HCT116 (cell line): ENCODE data around the gene HPS1. TPM values are rescaled to one million over a fixed set of nuclear protein-coding genes. Genes with fewer than 3 reads are reported as not detected.

ENCODE experiments used
- ATAC-seq: fragments of 200-7000 bp; cut with Tn5 transposase; 2 replicates; pipeline ENCODE4 v1.9.1; 2020; ENCODE audit warnings: mild to moderate bottlenecking, moderate library complexity
- BruUV-seq: library from RNA; stranded (reverse); fragments of 400-500 nt; replicated peaks from 2 replicates; lab custom pipeline; 2021; lab: Mats Ljungman, UMichigan
- CTCF ChIA-PET: fragments of 300-600 bp; sonication (Branson Sonifier 250); formaldehyde crosslinking; loops from one replicate; lab custom pipeline; 2021; ENCODE audit warnings: antibody characterized with exemption; lab: Charles Lee
- POLR2A ChIA-PET: fragments of 300-600, 350-600 bp; sonication (Branson Sonifier 250); formaldehyde crosslinking; loops from one replicate; lab custom pipeline; 2021; ENCODE audit warnings: antibody characterized with exemption; lab: Charles Lee
- RAD21 ChIA-PET, 2 experiments: fragments of 300-600 bp; sonication (Branson Sonifier 250); formaldehyde crosslinking; loops; one replicate each; lab custom pipeline; 2023; ENCODE audit warnings: low total read pairs in 2 of 2; ENCODE audit not compliant: uncharacterized antibody in 2 of 2, unreplicated experiment in 2 of 2, low non-redundant PET in 1 of 2; lab: Charles Lee
- DNase-seq: peaks from one replicate; pipeline ENCODE4 v3.0.0-alpha.2; 2010; ENCODE audit warnings: low read depth, low spot score
- H2AFZ ChIP-seq: fragments of 200-600 bp; shearing (Covaris generic), sonication (generic); 2 replicates; pipeline ENCODE4 v1.6.1; 2017; ENCODE audit warnings: low read depth, mixed run types, mixed read lengths, antibody characterized with exemption, low read length; ENCODE audit not compliant: poor library complexity, severe bottlenecking
- H3K27ac ChIP-seq: 2 replicates; pipeline ENCODE4 v1.5.1; 2012; ENCODE audit warnings: low read depth, low read length
- H3K27me3 ChIP-seq: fragments of 200-600 bp; sonication (generic); 2 replicates; pipeline ENCODE4 v1.6.1; 2016; ENCODE audit warnings: mixed run types, low read length, mixed read lengths; ENCODE audit not compliant: insufficient read depth
- H3K36me3 ChIP-seq, 2 experiments: fragments of 200-500 bp in 1 of 2; fragments of 200-600 bp in 1 of 2; sonication (Bioruptor generic) in 1 of 2; sonication (generic) in 1 of 2; 2 replicates each; pipeline versions ENCODE4 v1.5.1 to v1.6.1; 2014 to 2016; ENCODE audit warnings: low read length in 2 of 2, inconsistent platforms in 1 of 2, mixed read lengths in 1 of 2, mixed run types in 1 of 2; ENCODE audit not compliant: insufficient read depth in 2 of 2, control insufficient read depth in 1 of 2
- H3K4me1 ChIP-seq, 2 experiments: fragments of 200-600 bp in 1 of 2; sonication (generic) in 1 of 2; 2 replicates each; pipeline versions ENCODE4 v1.5.1 to v1.6.1; 2012 to 2017; ENCODE audit warnings: low read length in 2 of 2, inconsistent platforms in 1 of 2, mild to moderate bottlenecking in 1 of 2, mixed read lengths in 1 of 2, mixed run types in 1 of 2, moderate library complexity in 1 of 2; ENCODE audit not compliant: insufficient read depth in 2 of 2, control insufficient read depth in 1 of 2
- H3K4me2 ChIP-seq: fragments of 200-600 bp; sonication (generic); 2 replicates; pipeline ENCODE4 v1.6.1; 2017; ENCODE audit warnings: mixed run types, low read length, mixed read lengths
- H3K4me3 ChIP-seq, 2 experiments: fragments of 200-600 bp in 1 of 2; sonication (generic) in 1 of 2; replicated peaks in 1 of 2; 2 replicates each; pipeline ENCODE4 v1.5.1; 2011 to 2016; ENCODE audit warnings: low read length in 2 of 2, control low read depth in 1 of 2, low read depth in 1 of 2, mild to moderate bottlenecking in 1 of 2, mixed read lengths in 1 of 2, mixed run types in 1 of 2
- H3K79me2 ChIP-seq: fragments of 200-600 bp; sonication (generic); 2 replicates; pipeline ENCODE4 v1.6.1; 2017; ENCODE audit warnings: mild to moderate bottlenecking, mixed run types, low read length, moderate library complexity, mixed read lengths; ENCODE audit not compliant: insufficient read depth
- H3K9ac ChIP-seq: fragments of 200-600 bp; sonication (generic); 2 replicates; pipeline ENCODE4 v1.6.1; 2016; ENCODE audit warnings: low read length, mixed read lengths
- H3K9me2 ChIP-seq: fragments of 200-600 bp; sonication (generic), shearing (Covaris generic); 2 replicates; pipeline ENCODE4 v1.6.1; 2017; ENCODE audit warnings: mixed run types, mild to moderate bottlenecking, moderate library complexity; ENCODE audit not compliant: insufficient read depth
- H3K9me3 ChIP-seq, 2 experiments: fragments of 200-500 bp in 1 of 2; fragments of 200-600 bp in 1 of 2; sonication (Bioruptor generic) in 1 of 2; sonication (generic) in 1 of 2; 2 replicates each; pipeline ENCODE4 v1.6.1; 2014 to 2017; ENCODE audit warnings: low read length in 2 of 2, mixed read lengths in 2 of 2, inconsistent platforms in 1 of 2, low read depth in 1 of 2, mild to moderate bottlenecking in 1 of 2, mixed run types in 1 of 2, moderate library complexity in 1 of 2; ENCODE audit not compliant: control insufficient read depth in 1 of 2, insufficient read depth in 1 of 2
- H4K20me1 ChIP-seq: fragments of 200-600 bp; sonication (generic), shearing (Covaris generic); 2 replicates; pipeline ENCODE4 v1.6.1; 2017; ENCODE audit warnings: mixed run types, mild to moderate bottlenecking, moderate library complexity; ENCODE audit not compliant: insufficient read depth
- CBX3 ChIP-seq: IDR thresholded peaks from 2 replicates; pipeline ENCODE4 v1.6.1; 2012; ENCODE audit warnings: low read depth
- CEBPB ChIP-seq: IDR thresholded peaks from 2 replicates; pipeline ENCODE4 v1.6.1; 2012; ENCODE audit warnings: low read depth
- EGR1 ChIP-seq: IDR thresholded peaks from 2 replicates; pipeline ENCODE4 v1.6.1; 2012; ENCODE audit warnings: low read depth
- EZH2 ChIP-seq: fragments of 200-600 bp; sonication (generic); IDR thresholded peaks from 2 replicates; pipeline ENCODE4 v1.6.1; 2017; ENCODE audit warnings: antibody characterized with exemption, mixed run types
- EZH2phosphoT487 ChIP-seq: fragments of 200-600 bp; IDR thresholded peaks from 2 replicates; pipeline ENCODE4 v1.6.1; 2018; ENCODE audit warnings: antibody characterized with exemption, borderline replicate concordance
- FOSL1 ChIP-seq: IDR thresholded peaks from 2 replicates; pipeline ENCODE4 v1.6.1; 2012; ENCODE audit warnings: low read depth
- JUND ChIP-seq: IDR thresholded peaks from 2 replicates; pipeline ENCODE4 v1.6.1; 2012
- POLR2A ChIP-seq: IDR thresholded peaks from 2 replicates; pipeline ENCODE4 v1.7.0; 2011; ENCODE audit warnings: borderline replicate concordance; ENCODE audit not compliant: insufficient read depth, insufficient read length; ENCODE audit errors: extremely low read depth
- RAD21 ChIP-seq: IDR thresholded peaks from 2 replicates; pipeline ENCODE4 v1.6.1; 2012; ENCODE audit warnings: low read depth, mild to moderate bottlenecking
- SP1 ChIP-seq: IDR thresholded peaks from 2 replicates; pipeline ENCODE4 v1.6.1; 2012; ENCODE audit warnings: low read depth
- SRF ChIP-seq: IDR thresholded peaks from 2 replicates; pipeline ENCODE4 v1.6.1; 2012; ENCODE audit warnings: low read depth
- TCF7L2 ChIP-seq: IDR thresholded peaks from 2 replicates; pipeline ENCODE4 v1.7.0; 2011; ENCODE audit warnings: borderline replicate concordance, inconsistent platforms; ENCODE audit not compliant: insufficient read depth, insufficient read length; ENCODE audit errors: extremely low read depth
- YY1 ChIP-seq: IDR thresholded peaks from 2 replicates; pipeline ENCODE4 v1.6.1; 2011; ENCODE audit warnings: low read length, low read depth, moderate library complexity, mild to moderate bottlenecking; ENCODE audit not compliant: insufficient replicate concordance; ENCODE audit errors: extremely low read depth
- ZFX ChIP-seq: fragments of 450-650 bp; IDR thresholded peaks from 2 replicates; pipeline ENCODE4 v1.6.1; 2017
- ZNF274 ChIP-seq: fragments of 200-500 bp; sonication (Bioruptor generic); IDR thresholded peaks from 2 replicates; pipeline ENCODE4 v1.6.1; 2014; ENCODE audit warnings: mild to moderate bottlenecking, low read depth, low read length, inconsistent platforms
- intact Hi-C: fragments of 100-400 bp; cut with micrococcal nuclease; formaldehyde crosslinking; loops from 2 replicates; pipeline ENCODE4 v1.10.0; 2022
- total RNA-seq: library from RNA; stranded (reverse); gene quantifications from one replicate; pipeline ENCODE4 v1.2.1, GENCODE V29; 2021; ENCODE audit not compliant: unreplicated experiment
- TF ChIP-seq, protein P1 (sequence below), 3 experiments: fragments of 200-600 bp in 1 of 3; sonication (generic) in 1 of 3; IDR thresholded peaks in 2 of 3; conservative IDR thresholded peaks in 1 of 3; 2 replicates each; pipeline ENCODE4 v1.5.1; 2012 to 2017; ENCODE audit warnings: low read depth in 2 of 3, low read length in 2 of 3, antibody characterized with exemption in 1 of 3, borderline replicate concordance in 1 of 3, control low read depth in 1 of 3, mild to moderate bottlenecking in 1 of 3, mixed read lengths in 1 of 3, mixed run types in 1 of 3, moderate library complexity in 1 of 3; ENCODE audit not compliant: insufficient read depth in 1 of 3
- TF ChIP-seq, protein P2 (sequence below): IDR thresholded peaks from 2 replicates; pipeline ENCODE4 v1.6.1; 2011; ENCODE audit warnings: mild to moderate bottlenecking, low read length, moderate library complexity; ENCODE audit not compliant: insufficient replicate concordance; ENCODE audit errors: extremely low read depth
- TF ChIP-seq, protein P3 (sequence below): IDR thresholded peaks from 2 replicates; pipeline ENCODE4 v1.6.1; 2012; ENCODE audit warnings: low read depth
- TF ChIP-seq, protein P4 (sequence below): IDR thresholded peaks from 2 replicates; pipeline ENCODE4 v1.6.1; 2012

Gene HPS1
- total RNA-seq, 1 experiment from 2014 or later, result 64.3 TPM

DNA sequence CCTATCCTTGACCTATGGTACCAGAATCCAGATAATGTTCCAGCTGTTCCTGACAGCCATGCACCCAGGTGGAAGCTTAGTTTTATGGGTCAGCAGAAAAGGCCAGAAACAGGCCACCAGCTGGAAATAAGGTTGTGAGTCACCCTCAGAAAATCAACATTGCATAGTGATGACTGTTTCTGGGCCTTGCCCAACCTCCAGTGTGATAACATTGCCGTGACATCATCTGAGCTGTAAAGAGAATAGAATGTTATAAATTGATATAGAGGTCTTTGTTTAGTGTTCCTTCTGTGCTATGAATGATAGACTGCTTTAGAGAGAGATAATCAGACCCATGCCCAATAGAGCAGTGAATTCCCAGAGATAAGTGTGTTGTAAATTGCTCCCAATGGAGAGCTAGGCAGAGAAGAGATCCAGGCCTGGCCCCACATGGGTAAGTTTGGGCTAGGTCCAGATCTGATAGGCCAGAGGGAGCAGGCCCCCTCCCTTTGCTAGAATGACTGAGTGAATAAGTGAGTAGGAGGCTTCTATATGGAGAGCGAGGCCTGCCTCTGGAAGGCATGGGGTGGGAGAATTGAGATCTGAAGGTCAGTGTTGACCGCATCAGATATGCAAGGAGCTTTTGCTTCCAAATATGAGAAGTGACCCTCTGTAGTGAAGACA, 14.2 kb upstream of the HPS1 start:
- Histone ChIP-seq H2AFZ (peak overlapping the region; percentile 33), H3K9ac (no peak overlapping the region), H4K20me1 (no peaks in the 10 kb centered on the region), H3K4me2 (peak overlapping the region; percentile 51), H3K36me3 (no peaks in the 10 kb centered on the region), H3K4me3 (no peak overlapping the region), H3K4me1 (peaks cover 11 to 14% of the 10 kb centered on the region in 2 experiments), H3K79me2 (no peaks in the 10 kb centered on the region), H3K9me3 (no peaks in the 10 kb centered on the region), H3K9me2 (no peaks in the 10 kb centered on the region), H3K27ac (no peak overlapping the region), H3K27me3 (no peaks in the 10 kb centered on the region; the same call in 1 of the 2 replicates)
- intact Hi-C loops, result loop anchor here (10.0 kb wide), 1 partner anchor 914 kb away; no protein-coding TSS in a partner anchor
- DNase-seq (peak; percentile 75), ATAC-seq (peak; percentile 88)
- ChIA-PET POLR2A (interaction anchor here (1.3 to 1.4 kb wide), 2 partner anchors 15 to 46 kb away, joined by 3 to 5 read pairs; partner anchors contain the start of gene PYROXD2), RAD21 (interaction anchor here in 1 of 2 experiments (0.6 kb wide), 1 partner anchor 162 kb away, joined by 3 read pairs; no protein-coding TSS in a partner anchor), CTCF (interaction anchor here (1.2 to 1.9 kb wide), 3 partner anchors 35 to 786 kb away, joined by 3 to 7 read pairs (median 3); no protein-coding TSS in a partner anchor)
- BruUV-seq, result no TSS peak
- TF ChIP-seq RAD21 (no peak), SRF (peak; percentile 74; the same call in 1 of the 2 replicates), EZH2 (no peak), CEBPB (peak; percentile 98), EGR1 (0 out of 2 replicates have a peak, but pooled peaks have one; percentile 13), CBX3 (peak; percentile 69; the same call in 1 of the 2 replicates), ZFX (peak; percentile 26; the same call in 1 of the 2 replicates), TCF7L2 (no peak), ZNF274 (no peak), JUND (peak; percentile 100), FOSL1 (peak; percentile 99), EZH2phosphoT487 (no peak), SP1 (peak; percentile 93), POLR2A (no peak), YY1 (peak; percentile 35)
- TF ChIP-seq, protein P1, sequence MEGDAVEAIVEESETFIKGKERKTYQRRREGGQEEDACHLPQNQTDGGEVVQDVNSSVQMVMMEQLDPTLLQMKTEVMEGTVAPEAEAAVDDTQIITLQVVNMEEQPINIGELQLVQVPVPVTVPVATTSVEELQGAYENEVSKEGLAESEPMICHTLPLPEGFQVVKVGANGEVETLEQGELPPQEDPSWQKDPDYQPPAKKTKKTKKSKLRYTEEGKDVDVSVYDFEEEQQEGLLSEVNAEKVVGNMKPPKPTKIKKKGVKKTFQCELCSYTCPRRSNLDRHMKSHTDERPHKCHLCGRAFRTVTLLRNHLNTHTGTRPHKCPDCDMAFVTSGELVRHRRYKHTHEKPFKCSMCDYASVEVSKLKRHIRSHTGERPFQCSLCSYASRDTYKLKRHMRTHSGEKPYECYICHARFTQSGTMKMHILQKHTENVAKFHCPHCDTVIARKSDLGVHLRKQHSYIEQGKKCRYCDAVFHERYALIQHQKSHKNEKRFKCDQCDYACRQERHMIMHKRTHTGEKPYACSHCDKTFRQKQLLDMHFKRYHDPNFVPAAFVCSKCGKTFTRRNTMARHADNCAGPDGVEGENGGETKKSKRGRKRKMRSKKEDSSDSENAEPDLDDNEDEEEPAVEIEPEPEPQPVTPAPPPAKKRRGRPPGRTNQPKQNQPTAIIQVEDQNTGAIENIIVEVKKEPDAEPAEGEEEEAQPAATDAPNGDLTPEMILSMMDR (IDR thresholded peaks at IDR 0.05 in 2 of 3, conservative IDR thresholded peaks at IDR 0.05 in 1 of 3; ENCODE audit: borderline replicate concordance in 1 of 3, insufficient read depth in 1 of 3, low read depth in 2 of 3, low read length in 2 of 3), result no peak
- TF ChIP-seq, protein P2, sequence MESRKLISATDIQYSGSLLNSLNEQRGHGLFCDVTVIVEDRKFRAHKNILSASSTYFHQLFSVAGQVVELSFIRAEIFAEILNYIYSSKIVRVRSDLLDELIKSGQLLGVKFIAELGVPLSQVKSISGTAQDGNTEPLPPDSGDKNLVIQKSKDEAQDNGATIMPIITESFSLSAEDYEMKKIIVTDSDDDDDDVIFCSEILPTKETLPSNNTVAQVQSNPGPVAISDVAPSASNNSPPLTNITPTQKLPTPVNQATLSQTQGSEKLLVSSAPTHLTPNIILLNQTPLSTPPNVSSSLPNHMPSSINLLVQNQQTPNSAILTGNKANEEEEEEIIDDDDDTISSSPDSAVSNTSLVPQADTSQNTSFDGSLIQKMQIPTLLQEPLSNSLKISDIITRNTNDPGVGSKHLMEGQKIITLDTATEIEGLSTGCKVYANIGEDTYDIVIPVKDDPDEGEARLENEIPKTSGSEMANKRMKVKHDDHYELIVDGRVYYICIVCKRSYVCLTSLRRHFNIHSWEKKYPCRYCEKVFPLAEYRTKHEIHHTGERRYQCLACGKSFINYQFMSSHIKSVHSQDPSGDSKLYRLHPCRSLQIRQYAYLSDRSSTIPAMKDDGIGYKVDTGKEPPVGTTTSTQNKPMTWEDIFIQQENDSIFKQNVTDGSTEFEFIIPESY, result no peak
- TF ChIP-seq, protein P3, sequence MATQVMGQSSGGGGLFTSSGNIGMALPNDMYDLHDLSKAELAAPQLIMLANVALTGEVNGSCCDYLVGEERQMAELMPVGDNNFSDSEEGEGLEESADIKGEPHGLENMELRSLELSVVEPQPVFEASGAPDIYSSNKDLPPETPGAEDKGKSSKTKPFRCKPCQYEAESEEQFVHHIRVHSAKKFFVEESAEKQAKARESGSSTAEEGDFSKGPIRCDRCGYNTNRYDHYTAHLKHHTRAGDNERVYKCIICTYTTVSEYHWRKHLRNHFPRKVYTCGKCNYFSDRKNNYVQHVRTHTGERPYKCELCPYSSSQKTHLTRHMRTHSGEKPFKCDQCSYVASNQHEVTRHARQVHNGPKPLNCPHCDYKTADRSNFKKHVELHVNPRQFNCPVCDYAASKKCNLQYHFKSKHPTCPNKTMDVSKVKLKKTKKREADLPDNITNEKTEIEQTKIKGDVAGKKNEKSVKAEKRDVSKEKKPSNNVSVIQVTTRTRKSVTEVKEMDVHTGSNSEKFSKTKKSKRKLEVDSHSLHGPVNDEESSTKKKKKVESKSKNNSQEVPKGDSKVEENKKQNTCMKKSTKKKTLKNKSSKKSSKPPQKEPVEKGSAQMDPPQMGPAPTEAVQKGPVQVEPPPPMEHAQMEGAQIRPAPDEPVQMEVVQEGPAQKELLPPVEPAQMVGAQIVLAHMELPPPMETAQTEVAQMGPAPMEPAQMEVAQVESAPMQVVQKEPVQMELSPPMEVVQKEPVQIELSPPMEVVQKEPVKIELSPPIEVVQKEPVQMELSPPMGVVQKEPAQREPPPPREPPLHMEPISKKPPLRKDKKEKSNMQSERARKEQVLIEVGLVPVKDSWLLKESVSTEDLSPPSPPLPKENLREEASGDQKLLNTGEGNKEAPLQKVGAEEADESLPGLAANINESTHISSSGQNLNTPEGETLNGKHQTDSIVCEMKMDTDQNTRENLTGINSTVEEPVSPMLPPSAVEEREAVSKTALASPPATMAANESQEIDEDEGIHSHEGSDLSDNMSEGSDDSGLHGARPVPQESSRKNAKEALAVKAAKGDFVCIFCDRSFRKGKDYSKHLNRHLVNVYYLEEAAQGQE, result no peak
- TF ChIP-seq, protein P4, sequence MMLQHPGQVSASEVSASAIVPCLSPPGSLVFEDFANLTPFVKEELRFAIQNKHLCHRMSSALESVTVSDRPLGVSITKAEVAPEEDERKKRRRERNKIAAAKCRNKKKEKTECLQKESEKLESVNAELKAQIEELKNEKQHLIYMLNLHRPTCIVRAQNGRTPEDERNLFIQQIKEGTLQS, result peak; percentile 93
